Stimulated activated CD4-positive, alpha-beta T cell treated with anti-CD3 and anti-CD28 coated beads, TNF-alpha, amount 100 ng/mL, for 4 hours (primary cell): ENCODE results near the gene COA4.

ENCODE experiments used
- DNase-seq, 3 experiments: peaks; one replicate each; pipeline ENCODE4 v3.0.0-alpha.2; 2020; ENCODE audit warnings: low read depth in 3 of 3

Gene COA4

DNA sequence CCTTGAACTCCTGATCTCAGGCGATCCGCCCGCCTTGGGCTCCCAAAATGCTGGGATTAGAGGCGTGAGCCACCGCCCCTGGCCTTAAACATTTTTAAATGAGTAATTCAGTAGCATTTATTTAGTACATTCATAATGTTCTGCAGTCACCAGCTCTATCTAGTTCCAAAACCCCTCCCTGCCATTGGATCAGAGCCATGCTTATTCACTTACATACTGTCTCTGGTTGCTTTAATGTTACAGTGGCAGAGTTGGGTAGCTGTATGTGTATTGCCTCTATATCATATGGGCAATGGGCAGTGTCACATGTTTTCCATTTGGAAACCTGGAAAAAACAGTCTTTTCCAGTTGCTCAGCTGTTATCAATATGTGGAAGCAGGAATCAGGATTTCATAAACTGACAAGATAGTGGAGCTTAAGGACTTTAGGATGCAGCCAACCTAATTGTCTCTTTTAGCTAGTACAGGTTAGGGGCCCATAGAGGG is 10.5 kb downstream of the COA4 start:
- DNase-seq = no peak

- no peak for DNase-seq
Measured at GRCh38 chr11:73862986-73863385, 13.7 kb downstream of the COA4 start.

- DNase-seq = no peak
Measured at GRCh38 chr11:73860202-73860601, 16.4 kb downstream of the COA4 start.

DNA sequence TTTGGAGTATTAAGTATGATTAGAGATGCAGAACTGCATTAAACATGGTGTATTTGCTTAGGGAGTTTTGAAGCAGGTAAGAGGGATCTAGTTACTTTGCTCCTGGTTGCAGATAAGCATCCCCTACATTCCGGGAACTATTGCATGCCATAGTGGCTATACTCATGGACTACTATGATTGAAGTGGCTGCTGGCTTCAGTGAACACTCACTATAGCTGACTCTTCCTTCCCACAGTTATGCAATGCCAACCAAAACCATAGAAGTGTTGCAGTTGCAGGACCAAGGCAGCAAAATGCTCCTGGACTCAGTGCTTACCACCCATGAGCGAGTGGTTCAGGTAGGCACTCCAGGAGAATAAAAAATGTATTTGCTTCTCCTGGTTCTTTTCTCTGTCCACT is 17.0 kb downstream of the COA4 start:
- DNase-seq = no peak

DNA sequence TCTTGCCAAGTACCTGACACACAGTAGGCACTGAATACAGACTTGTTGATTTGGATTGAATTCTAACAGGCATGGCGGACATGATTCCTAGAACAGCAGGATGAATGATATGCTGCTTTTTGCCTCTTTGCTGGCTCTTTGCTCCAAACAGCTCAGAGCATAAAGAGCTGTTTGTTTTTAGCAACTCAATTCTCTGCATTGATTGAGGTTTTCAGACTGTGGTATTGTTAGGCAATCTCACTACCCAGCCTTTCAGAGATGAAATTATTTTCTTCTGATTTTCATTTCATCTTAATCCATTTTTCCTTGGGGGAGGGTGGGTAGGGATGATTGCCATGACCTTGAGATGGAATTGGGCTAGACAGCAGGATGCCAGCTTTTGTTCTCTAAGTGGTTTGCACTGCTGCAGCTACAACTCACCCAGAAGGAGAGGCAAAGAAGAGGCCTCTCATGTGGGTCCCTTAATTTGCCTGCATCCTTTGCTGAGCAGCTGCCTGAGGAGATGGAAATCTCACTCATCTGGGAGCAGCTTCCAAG is 20.5 kb downstream of the COA4 start:
- no peak for DNase-seq

DNA sequence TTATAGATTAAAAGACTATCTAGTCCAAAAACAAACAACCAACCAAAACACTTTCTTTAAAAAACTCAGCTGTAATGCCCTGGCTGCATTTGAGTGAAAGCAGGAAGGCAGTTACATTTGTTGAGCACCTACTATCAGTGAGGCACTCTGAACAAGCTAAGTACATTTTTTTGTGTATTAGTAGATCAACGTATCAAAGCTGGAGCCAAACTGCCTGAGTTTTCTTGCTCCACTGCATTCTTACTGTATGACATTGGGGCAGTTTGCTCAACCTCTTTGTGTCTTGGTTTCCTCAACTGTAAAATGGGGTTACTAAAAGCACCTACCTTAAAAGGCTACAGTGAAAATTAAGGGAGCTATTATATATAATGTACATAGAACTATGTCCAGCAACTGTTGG is 22.0 kb downstream of the COA4 start:
- DNase-seq = no peak

DNA sequence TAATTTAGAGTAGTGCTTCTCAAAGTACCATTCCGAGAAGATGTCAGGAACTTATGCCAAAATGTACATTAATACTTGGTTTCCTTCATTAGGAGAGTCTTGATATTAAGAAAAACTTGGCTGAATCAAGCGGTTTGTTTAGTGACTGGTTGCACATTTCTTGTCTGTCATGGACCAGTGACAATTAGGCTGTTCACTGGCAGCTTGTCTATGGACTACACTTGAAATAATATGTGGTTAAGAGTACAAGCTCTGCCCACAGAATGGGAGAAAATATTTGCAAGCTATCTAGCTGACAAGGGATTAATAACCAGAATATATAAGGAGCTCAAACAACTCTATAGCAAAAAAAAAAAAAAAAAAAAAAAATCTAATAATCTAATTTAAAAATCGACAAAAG is 24.6 kb downstream of the COA4 start:
- DNase-seq = no peak

- no peak for DNase-seq
Measured at GRCh38 chr11:73851046-73851764, 25.4 kb downstream of the COA4 start.

DNA sequence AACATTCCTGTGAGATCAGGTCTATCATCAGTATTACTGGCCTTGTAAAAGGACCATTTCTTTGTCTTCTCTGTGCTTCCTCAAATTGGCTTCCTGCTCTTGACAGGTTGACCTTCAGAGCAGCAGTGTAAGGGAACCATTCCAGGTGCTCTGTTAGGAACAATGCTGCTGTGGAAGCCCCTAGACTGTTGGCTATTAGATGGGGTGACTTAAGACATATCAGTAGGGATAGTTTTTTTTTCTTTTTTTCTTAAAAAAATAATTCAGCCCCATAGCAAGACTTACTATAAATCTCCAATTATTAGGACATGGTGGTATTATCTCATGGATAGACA is 37.6 kb downstream of the COA4 start:
- no peak for DNase-seq

GRCh38 chr11:73838443-73839122 is 38.1 kb downstream of the COA4 start:
- DNase-seq = no peak

DNA sequence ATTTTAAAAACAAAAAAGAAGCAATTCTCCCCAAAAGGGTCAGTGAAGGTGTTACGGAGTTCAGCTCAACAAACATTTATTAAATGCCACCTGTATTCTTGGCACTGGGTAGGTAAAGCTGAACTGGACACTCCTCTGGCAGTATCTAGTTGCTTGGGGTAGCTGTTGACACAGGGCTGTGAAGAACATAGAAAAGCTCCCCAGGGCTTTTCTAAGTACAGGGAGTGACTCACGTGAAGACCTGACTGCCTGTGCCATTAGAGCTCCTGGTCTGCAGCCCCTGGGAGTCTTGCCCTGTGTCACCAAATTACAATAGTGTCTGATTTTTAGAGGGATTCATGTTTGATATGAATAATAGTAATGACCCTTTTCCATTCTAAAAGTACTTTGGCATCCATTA is 43.6 kb downstream of the COA4 start:
- no peak for DNase-seq

- DNase-seq = no peak
Measured at GRCh38 chr11:73830261-73830660, 46.4 kb downstream of the COA4 start.
